Stimulated activated CD4-positive, alpha-beta T cell treated with anti-CD3 and anti-CD28 coated beads, Interleukin-15, amount 100 ng/mL, for 48 hours (primary cell): ENCODE results near the gene ADAM33.

Experiments used
- DNase-seq, 2 donors: peaks; one replicate each; pipeline ENCODE4 v3.0.0-alpha.2; 2020; ENCODE audit warnings: low read depth in 2 of 2

The ADAM33 gene

GRCh38 chr20:3681931-3682781, at the start of gene ADAM33:
Gene ADAM33 (minus strand): TSS chr20:3682010. CDS start chr20:3682004, 6 bp downstream.
- DNase-seq = no peak

GRCh38 chr20:3730803-3731672, 49.2 kb upstream of the ADAM33 start:
- no peak for DNase-seq

GRCh38 chr20:3729811-3730540, 48.2 kb upstream of the ADAM33 start:
- DNase-seq = no peak

DNA sequence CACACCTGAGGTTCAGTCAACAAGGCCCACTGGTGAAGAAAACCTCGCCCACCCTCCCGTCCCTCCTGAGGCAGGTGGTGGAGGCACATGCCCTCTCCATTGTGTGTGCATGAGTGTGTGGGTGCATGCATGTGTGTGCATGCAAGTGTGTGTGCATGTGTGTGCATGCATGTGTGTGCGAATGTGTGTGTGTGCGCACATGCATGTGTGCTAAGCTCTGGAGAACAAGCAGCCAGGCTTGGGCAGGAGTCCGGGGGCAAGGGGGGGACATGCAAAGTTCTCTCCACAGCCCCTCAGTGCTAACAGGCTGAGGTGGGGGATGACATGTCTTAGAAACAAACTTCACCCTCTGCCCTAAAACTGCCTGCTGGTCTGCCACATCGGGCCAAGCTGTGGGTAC, 47.6 kb upstream of the ADAM33 start:
- no peak for DNase-seq

GRCh38 chr20:3728876-3729275, 47.1 kb upstream of the ADAM33 start:
- DNase-seq = no peak

DNA sequence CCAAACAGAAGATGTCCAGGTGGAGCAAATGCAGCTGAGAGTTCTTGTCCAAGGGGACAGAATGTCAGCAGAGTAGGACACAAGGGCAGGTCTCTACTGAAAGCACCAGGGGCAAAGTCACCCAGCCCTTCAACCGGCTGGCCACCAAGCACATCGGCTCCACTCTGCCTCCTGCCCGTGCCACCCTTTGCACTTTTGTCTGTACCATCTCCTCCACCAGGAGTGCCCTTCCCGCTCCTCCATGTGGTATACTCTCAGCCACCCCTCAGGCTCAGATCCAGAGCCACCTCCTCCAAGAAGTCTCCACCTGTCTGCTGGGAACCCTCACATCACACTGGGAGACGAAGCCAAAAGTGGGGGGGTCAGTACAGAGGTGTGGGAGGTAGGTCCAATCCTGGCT, 46.5 kb upstream of the ADAM33 start:
- no peak for DNase-seq

DNA sequence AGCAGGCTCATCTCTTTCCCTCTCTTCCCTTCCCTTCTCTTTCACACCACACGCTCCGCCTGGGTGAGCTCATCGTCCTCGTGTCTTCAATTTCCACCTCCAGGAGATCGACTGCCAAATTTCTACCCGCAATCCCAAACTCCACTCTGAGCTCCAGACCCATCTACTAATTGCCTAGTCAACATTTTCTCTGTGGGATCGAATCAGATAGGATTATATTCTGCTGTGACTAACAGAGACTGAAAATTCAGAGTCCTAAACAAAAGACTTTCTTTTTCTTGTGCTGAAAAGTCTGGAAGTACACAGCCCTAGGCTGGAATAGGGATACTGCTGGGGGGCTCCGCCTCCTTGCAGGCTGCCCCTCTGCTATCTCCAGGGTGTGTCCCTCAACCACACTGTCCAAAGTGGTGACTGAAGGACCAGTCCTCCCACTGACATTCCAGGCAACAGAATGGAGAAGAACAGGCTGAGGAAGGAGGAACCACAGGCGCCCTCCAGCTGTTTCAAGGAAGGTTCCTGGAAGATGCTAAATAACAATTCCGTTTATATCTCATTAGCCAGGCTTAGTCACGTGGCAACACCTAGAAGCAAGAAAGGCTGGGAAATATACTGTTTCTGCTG, 45.7 kb upstream of the ADAM33 start:
- DNase-seq = no peak

GRCh38 chr20:3724356-3724755, 42.5 kb upstream of the ADAM33 start:
- DNase-seq = no peak

DNA sequence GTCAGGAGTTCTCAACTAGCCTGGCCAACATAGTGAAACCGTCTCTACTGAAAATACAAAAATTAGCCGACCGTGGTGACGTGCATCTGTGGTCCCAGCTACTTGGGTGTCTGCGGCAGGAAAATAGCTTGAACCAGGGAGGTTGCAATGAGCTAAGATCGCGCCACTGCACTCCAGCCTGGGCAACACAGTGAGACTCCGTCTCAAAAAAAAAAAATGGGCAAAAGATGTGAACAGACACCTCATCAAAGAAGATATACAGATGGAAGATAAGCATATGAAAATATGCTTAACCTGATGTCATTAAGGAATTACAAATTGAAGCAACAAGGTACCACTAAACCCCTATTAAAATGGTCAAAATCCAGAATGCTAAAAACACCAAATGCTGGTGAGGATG, 41.5 kb upstream of the ADAM33 start:
- DNase-seq = no peak

- DNase-seq = no peak
Measured at GRCh38 chr20:3721912-3722311, 40.1 kb upstream of the ADAM33 start.

GRCh38 chr20:3720626-3721025, 38.8 kb upstream of the ADAM33 start:
- DNase-seq = no peak

- DNase-seq = no peak
Measured at GRCh38 chr20:3720068-3720467, 38.3 kb upstream of the ADAM33 start.

- DNase-seq = no peak
Measured at GRCh38 chr20:3719046-3719445, 37.2 kb upstream of the ADAM33 start.

DNA sequence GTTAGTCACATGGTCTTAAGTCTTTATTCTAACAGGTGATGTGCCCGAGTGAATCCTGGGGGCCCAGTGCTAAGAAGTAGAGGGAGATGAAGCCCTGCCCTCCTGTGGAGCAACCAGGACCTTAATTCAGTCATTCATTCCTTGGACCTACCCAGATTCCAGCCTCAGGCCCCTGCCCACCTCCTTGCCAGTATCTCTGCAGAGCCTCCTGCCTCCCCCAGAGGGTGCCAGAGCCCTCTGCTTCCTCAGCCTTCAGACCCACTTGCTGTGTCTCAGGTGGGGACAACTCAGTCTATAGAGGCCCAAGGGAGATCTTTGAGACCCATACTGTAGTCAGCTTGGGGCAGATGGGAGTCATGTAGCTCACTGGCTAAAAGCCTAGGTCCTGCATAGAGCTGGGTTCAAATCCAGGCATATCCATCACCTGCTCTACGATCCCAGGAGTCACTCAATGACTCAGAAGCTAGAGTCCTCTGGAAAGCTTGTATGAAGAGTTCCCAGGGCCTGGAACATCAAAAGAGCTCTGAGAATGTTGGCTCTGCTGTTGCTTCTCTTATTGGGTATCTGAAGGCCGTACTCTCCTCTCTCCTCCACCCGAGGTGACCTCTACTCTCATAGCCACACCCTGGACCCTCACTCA, 34.5 kb upstream of the ADAM33 start:
- peak in 1 of 2 donors; percentile 11 for DNase-seq

DNA sequence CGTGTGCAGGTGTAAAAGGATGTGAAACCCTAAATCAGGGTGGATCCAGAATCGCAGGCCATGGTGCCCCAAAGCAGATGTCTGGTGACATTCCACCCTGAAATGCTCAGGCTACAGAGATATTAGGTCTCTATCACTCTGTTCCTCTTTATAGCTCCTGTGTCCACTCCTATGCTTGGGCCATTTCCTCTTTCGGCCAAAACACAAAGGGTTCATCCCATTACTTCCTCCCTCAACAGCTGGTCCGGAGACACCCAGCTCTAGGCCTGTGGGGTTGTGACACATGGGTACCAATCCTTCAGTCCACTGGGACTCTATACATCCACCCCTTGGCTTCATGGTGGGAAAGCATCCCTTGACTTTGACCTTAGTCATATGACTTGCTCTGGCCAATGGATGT, 32.3 kb upstream of the ADAM33 start:
- no peak for DNase-seq

DNA sequence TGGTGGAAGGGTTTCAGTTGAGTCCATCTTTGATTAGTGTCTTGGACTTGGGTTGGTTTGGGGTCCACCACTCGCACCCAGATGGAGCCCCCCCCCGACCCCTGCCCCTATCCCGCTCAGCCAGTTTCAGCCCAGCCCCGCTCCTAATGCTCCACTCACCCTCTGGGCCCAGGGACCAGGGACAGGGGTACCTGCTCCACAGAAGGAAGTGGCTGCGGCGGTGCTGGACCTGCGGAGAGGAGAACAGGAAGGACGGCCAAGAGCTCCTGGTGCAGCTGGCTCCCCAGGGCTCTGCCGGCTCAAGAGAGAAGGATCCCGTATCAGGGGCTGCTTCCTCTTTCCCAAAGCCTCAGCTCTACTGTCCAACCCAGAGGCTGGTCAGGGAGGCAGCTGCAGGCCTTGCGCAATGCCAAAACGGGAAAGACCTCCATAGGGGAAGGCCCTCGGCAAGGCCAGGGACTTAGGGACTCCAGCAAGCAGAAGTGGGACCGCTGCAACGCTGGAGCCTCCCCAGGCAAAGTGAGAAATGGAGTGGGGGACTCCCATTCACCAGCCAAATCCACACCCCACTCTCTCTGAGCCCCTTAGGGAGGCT, 30.6 kb upstream of the ADAM33 start, which contains the start of gene SIGLEC1:
Gene SIGLEC1, minus strand, starts transcription at position 322 of the 595 bp plus-strand sequence. CDS start 5,472 bp downstream, outside the sequence.
- DNase-seq = no peak

- DNase-seq = no peak
Measured at GRCh38 chr20:3711484-3711941, 29.7 kb upstream of the ADAM33 start.

GRCh38 chr20:3710703-3711483, 29.1 kb upstream of the ADAM33 start:
- DNase-seq = peak; percentile 43 to 66

DNA sequence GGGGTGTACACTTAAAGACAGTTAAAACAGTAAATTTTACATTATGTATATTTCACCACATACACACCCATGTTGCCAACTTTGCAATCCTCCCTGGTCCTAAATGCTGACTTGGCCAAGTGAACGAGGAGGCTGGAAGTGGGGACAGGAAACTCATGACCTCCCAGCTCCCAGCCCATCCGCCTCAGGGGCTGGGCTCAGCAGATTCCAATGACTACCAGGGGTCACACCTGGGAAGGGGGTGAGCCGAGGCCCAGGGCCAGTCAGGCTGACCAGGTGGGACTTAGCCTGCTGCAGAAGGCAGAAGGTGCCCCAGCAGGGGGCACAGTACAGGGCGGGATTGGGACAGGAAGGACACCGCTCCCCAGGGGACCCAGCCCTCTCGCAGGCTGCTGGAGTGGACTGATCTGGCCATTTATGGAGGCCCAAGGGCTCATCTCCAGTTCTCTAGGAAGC, 28.2 kb upstream of the ADAM33 start:
- DNase-seq = no peak

DNA sequence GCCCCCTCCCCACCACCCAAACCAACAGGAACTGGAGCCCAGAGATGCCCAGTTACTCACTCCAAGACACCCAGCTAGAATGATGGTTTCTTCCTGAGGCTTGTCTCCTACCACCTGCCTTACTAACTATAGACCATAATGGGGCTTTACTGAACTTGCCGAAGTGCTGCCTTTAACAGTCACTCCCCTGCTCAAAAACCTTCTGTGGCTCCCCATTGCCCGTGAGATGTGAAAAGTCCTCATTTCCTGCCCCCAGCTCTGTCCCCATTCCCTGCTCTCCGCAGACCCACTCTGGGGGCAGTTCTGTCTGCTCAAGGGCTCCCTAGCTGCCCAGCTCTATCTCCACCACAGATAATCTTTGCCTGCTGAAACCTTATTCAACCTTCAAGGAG, 25.7 kb upstream of the ADAM33 start:
- no peak for DNase-seq
